Right forelimb (tissue), 1 donor: Measurements from ENCODE around the gene CCDC106.

Experiments
- DNase-seq: peaks from one replicate; pipeline ENCODE4 v3.0.0-alpha.2; 2018

The CCDC106 gene

GRCh38 chr19:55638864-55639359 lies 9.1 kb upstream of the CCDC106 start:
- no peak for DNase-seq

GRCh38 chr19:55640043-55640576 lies 7.9 kb upstream of the CCDC106 start:
- peak; percentile 73 for DNase-seq

GRCh38 chr19:55640577-55641425 lies 7.2 kb upstream of the CCDC106 start, which contains the start of gene ZNF580:
TSS of gene ZNF580 (plus strand) at chr19:55641002. CDS start at chr19:55642509, 1,507 bp downstream.
- DNase-seq: peak; percentile 90

- no peak for DNase-seq
Measured at GRCh38 chr19:55641426-55642152, 6.4 kb upstream of the CCDC106 start.

- DNase-seq: no peak
Measured at GRCh38 chr19:55642153-55643002, 5.6 kb upstream of the CCDC106 start.

GRCh38 chr19:55643003-55643886 lies 4.8 kb upstream of the CCDC106 start, which contains the start of gene ZNF581:
TSS of gene ZNF581 (plus strand) at chr19:55643649. CDS start at chr19:55644572, 923 bp downstream.
- DNase-seq: peak; percentile 88

- no peak for DNase-seq
Measured at GRCh38 chr19:55643887-55644176, 4.2 kb upstream of the CCDC106 start.

GRCh38 chr19:55644191-55644833 lies 3.7 kb upstream of the CCDC106 start:
- DNase-seq: no peak

- DNase-seq: no peak
Measured at GRCh38 chr19:55644842-55645511, 3.0 kb upstream of the CCDC106 start.

GRCh38 chr19:55645512-55645881 lies 2.5 kb upstream of the CCDC106 start:
- DNase-seq: no peak

- DNase-seq: no peak
Measured at GRCh38 chr19:55646889-55647731, 902 bp upstream of the CCDC106 start.

GRCh38 chr19:55648585-55649267 lies 714 bp downstream of the CCDC106 start:
- peak; percentile 44 for DNase-seq

- DNase-seq: no peak
Measured at GRCh38 chr19:55649268-55650125, 1.5 kb downstream of the CCDC106 start.

- peak; percentile 22 for DNase-seq
Measured at GRCh38 chr19:55650126-55650557, 2.1 kb downstream of the CCDC106 start.

- DNase-seq: no peak
Measured at GRCh38 chr19:55650602-55651230, 2.7 kb downstream of the CCDC106 start.

- DNase-seq: no peak
Measured at GRCh38 chr19:55651236-55651635, 3.2 kb downstream of the CCDC106 start.
